B cell (primary cell): ENCODE measurements around the gene STX10.

Source experiments
- EZH2 ChIP-seq: IDR thresholded peaks from 2 replicates; pipeline ENCODE4 v1.6.1; 2012; ENCODE audit warnings: borderline replicate concordance, low read depth, mild to moderate bottlenecking, moderate library complexity, low read length; ENCODE audit not compliant: insufficient read depth, poor library complexity, severe bottlenecking
- TF ChIP-seq, protein P1 (sequence below): fragments of 200-600 bp; IDR thresholded peaks from one replicate; pipeline ENCODE4 v1.8.0; 2022; ENCODE audit warnings: antibody characterized with exemption, mild to moderate bottlenecking

- TF ChIP-seq, protein P1, sequence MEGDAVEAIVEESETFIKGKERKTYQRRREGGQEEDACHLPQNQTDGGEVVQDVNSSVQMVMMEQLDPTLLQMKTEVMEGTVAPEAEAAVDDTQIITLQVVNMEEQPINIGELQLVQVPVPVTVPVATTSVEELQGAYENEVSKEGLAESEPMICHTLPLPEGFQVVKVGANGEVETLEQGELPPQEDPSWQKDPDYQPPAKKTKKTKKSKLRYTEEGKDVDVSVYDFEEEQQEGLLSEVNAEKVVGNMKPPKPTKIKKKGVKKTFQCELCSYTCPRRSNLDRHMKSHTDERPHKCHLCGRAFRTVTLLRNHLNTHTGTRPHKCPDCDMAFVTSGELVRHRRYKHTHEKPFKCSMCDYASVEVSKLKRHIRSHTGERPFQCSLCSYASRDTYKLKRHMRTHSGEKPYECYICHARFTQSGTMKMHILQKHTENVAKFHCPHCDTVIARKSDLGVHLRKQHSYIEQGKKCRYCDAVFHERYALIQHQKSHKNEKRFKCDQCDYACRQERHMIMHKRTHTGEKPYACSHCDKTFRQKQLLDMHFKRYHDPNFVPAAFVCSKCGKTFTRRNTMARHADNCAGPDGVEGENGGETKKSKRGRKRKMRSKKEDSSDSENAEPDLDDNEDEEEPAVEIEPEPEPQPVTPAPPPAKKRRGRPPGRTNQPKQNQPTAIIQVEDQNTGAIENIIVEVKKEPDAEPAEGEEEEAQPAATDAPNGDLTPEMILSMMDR = peak; percentile 67
- no peak for TF ChIP-seq EZH2
Observed at GRCh38 chr19:13104848-13105711, 45.1 kb downstream of the STX10 start.
